ENCODE data around the gene HADHA. TPM values are rescaled to one million over a fixed set of nuclear protein-coding genes. Genes with fewer than 3 reads are reported as not detected.

The HADHA gene
- total RNA-seq, 1 donor from 2014 or later = 118 TPM

DNA sequence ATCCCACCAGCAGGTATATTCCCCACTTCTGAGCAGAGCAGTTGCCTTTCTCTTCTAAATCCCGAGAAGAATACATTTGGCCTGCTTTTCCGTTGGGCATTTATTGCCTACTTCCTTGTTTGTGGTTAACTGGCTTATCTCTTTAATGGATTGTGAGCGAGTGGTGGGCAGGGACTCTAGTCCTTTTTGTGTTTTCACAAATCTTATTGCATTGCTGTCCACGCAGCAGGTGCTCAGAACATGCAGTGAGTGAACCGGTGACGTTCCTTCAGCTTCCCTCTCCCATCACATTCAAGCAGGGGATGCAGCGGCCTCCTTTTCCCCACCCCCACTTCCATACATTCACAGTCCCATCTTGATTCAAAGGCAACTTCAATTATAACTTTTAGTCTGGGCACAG is 100.4 kb downstream of the HADHA start:
- DNase-seq (no peak), ATAC-seq (no peak)
- TF ChIP-seq, protein P1, sequence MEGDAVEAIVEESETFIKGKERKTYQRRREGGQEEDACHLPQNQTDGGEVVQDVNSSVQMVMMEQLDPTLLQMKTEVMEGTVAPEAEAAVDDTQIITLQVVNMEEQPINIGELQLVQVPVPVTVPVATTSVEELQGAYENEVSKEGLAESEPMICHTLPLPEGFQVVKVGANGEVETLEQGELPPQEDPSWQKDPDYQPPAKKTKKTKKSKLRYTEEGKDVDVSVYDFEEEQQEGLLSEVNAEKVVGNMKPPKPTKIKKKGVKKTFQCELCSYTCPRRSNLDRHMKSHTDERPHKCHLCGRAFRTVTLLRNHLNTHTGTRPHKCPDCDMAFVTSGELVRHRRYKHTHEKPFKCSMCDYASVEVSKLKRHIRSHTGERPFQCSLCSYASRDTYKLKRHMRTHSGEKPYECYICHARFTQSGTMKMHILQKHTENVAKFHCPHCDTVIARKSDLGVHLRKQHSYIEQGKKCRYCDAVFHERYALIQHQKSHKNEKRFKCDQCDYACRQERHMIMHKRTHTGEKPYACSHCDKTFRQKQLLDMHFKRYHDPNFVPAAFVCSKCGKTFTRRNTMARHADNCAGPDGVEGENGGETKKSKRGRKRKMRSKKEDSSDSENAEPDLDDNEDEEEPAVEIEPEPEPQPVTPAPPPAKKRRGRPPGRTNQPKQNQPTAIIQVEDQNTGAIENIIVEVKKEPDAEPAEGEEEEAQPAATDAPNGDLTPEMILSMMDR (IDR thresholded peaks at IDR 0.05) = no peak

DNA sequence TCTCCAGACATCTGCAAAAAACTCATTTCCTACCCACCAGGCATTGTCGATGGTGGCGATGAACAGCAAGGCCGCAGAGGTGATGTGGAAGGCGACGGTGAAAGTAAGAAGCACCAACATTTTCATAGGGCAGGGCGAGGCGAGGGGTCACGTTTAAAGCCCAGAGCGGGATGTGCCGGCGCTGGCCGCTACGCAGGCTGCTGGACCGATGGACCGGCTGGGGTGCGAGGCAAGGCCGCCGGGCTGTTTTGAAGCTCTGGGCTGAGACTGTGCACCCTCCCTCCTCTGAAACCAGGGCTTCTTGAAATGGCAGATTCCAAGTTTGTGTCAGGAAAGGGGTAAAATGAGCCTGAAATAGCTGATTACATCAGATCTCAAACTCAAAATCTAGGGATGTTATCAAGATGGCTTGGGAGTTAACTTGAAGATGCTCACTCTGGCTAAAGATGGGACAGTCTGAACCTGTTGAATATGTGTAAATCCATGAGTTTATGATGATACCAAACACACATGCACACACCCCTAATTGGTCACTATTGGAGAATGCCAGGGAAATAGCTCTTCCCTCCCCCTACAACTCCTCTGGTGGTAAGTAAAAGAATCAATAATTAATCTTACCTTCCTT is 103.2 kb downstream of the HADHA start:
- ATAC-seq = no peak
- peaks cover 6% of the 10 kb centered on the region for H3K4me1 ChIP-seq
- no peaks in the 10 kb centered on the region for H3K9me3 ChIP-seq
- no peaks in the 10 kb centered on the region for H3K27me3 ChIP-seq
- peaks cover 3% of the 10 kb centered on the region for H3K36me3 ChIP-seq
- intact Hi-C loops (cut with DNase I) = loop anchor here (5.0 to 10.0 kb wide), 2 partner anchors 149 to 186 kb away; no protein-coding TSS in a partner anchor
- no peak overlapping the region for H3K4me3 ChIP-seq
- TF ChIP-seq, protein P1 (IDR thresholded peaks at IDR 0.05) = no peak
- H3K27ac ChIP-seq = no peak overlapping the region
- DNase-seq = no peak

More for the DNA sequence above, 100.4 kb downstream of the HADHA start:
- Histone ChIP-seq H3K27me3 (no peaks in the 10 kb centered on the region), H3K4me1 (peaks cover 6% of the 10 kb centered on the region), H3K9me3 (no peaks in the 10 kb centered on the region), H3K27ac (no peak overlapping the region), H3K36me3 (no peaks in the 10 kb centered on the region), H3K4me3 (no peak overlapping the region)
- intact Hi-C loops (cut with DNase I) = loop anchor here (5.0 to 10.0 kb wide), 2 partner anchors 152 to 189 kb away; no protein-coding TSS in a partner anchor

Other genes with a start within 250 kb of the HADHA start
- 111 TPM for gene RAB10, start 210.5 kb downstream of the HADHA start, total RNA-seq
- gene GAREM2, start 71.5 kb downstream of the HADHA start, total RNA-seq = 1.9 TPM
- gene HADHB, start 307 bp upstream of the HADHA start, total RNA-seq = 105 TPM
- gene SELENOI, start 101.5 kb upstream of the HADHA start, total RNA-seq = 14.8 TPM
- 0.17 TPM for gene ADGRF3, start 102.2 kb upstream of the HADHA start, total RNA-seq
- gene DRC1, start 157.3 kb upstream of the HADHA start, total RNA-seq = not detected
- gene OTOF, start 233.5 kb upstream of the HADHA start, total RNA-seq = 0.69 TPM

Measured in upper lobe of right lung (tissue), 1 donor.